ENCODE results near the gene ARL3. TPM values are rescaled to one million over a fixed set of nuclear protein-coding genes. Genes with fewer than 3 reads are reported as not detected.

The ARL3 gene
- total and polyA plus RNA-seq, 2 experiments from 2014 or later, result 8.5 to 22.6 TPM

GRCh38 chr10:102624094-102624493 lies 90.1 kb downstream of the ARL3 start:
- Histone ChIP-seq H3F3A (replicated peaks; ENCODE audit: low read depth) (peaks cover 9% of the 10 kb centered on the region; the same call in 1 of the 2 replicates), H3K36me3 (ENCODE audit: insufficient read depth) (no peaks in the 10 kb centered on the region), H3K27ac (ENCODE audit: low read depth) (no peak overlapping the region), H4K20me1 (replicated peaks; ENCODE audit: insufficient read depth) (no peaks in the 10 kb centered on the region), H3K79me2 (replicated peaks; ENCODE audit: insufficient read depth) (no peaks in the 10 kb centered on the region), H3K9me2 (ENCODE audit: insufficient read depth) (no peaks in the 10 kb centered on the region), H3K4me2 (no peak overlapping the region), H3K27me3 (ENCODE audit: insufficient read depth) (no peaks in the 10 kb centered on the region), H2AFZ (no peak overlapping the region), H3K4me1 (ENCODE audit: insufficient read depth) (peaks cover 33% of the 10 kb centered on the region), H3K4me3 (no peak overlapping the region)
- no peak for ATAC-seq
- Mint-ChIP-seq H3K36me3 (ENCODE audit: low read depth) (no peaks in the 10 kb centered on the region; the same call in 2 of the 3 replicates), H3K4me1 (peaks cover 59% of the 10 kb centered on the region), H3K27me3 (ENCODE audit: insufficient read depth, low read depth, poor library complexity) (peaks cover 21% of the 10 kb centered on the region), H3K4me3 (no peak overlapping the region), H3K9me3 (no peaks in the 10 kb centered on the region), H3K27ac (no peak overlapping the region; the same call in 1 of the 2 replicates)
- TF ChIP-seq CREB1 (CRISPR knock-in tag; IDR thresholded peaks at IDR 0.05; ENCODE audit: low read depth) (no peak), ZNF462 (CRISPR knock-in tag; IDR thresholded peaks at IDR 0.05) (no peak), STAT1 (IDR thresholded peaks at IDR 0.05; ENCODE audit: unreplicated experiment) (no peak), ZNF114 (CRISPR knock-in tag; IDR thresholded peaks at IDR 0.05) (no peak), NANOG (IDR thresholded peaks at IDR 0.05; ENCODE audit: borderline replicate concordance) (no peak), ETS1 (IDR thresholded peaks at IDR 0.05) (no peak), ZNF331 (CRISPR knock-in tag; IDR thresholded peaks at IDR 0.05; ENCODE audit: low read depth) (no peak), REST (IDR thresholded peaks at IDR 0.05; ENCODE audit: unreplicated experiment) (no peak), EZH2 (IDR thresholded peaks at IDR 0.05; ENCODE audit: low read depth, unreplicated experiment) (no peak), POLR2AphosphoS5 (IDR thresholded peaks at IDR 0.05; ENCODE audit: low read depth) (no peak), EZH2phosphoT487 (IDR thresholded peaks at IDR 0.05; ENCODE audit: unreplicated experiment) (no peak), JUNB (IDR thresholded peaks at IDR 0.05; ENCODE audit: unreplicated experiment) (no peak)
- TF ChIP-seq, protein P1, sequence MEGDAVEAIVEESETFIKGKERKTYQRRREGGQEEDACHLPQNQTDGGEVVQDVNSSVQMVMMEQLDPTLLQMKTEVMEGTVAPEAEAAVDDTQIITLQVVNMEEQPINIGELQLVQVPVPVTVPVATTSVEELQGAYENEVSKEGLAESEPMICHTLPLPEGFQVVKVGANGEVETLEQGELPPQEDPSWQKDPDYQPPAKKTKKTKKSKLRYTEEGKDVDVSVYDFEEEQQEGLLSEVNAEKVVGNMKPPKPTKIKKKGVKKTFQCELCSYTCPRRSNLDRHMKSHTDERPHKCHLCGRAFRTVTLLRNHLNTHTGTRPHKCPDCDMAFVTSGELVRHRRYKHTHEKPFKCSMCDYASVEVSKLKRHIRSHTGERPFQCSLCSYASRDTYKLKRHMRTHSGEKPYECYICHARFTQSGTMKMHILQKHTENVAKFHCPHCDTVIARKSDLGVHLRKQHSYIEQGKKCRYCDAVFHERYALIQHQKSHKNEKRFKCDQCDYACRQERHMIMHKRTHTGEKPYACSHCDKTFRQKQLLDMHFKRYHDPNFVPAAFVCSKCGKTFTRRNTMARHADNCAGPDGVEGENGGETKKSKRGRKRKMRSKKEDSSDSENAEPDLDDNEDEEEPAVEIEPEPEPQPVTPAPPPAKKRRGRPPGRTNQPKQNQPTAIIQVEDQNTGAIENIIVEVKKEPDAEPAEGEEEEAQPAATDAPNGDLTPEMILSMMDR (conservative IDR thresholded peaks at IDR 0.05; ENCODE audit: low read depth in 2 of 2), result no peak
- DNase-seq (ENCODE audit: low spot score), result no peak
